HepG2 (cell line): ENCODE results near the gene RAB40C. TPM values are rescaled to one million over a fixed set of nuclear protein-coding genes. Genes with fewer than 3 reads are reported as not detected.

Source experiments
- FIP1L1 ChIP-seq: fragments of 200-400 bp; formaldehyde crosslinking; IDR thresholded peaks from 2 replicates; pipeline ENCODE4 v1.6.1; 2018; ENCODE audit warnings: low read depth, mild to moderate bottlenecking, low read length, moderate library complexity, borderline replicate concordance; ENCODE audit not compliant: insufficient read depth
- GLMP ChIP-seq: sonication (generic); formaldehyde crosslinking; IDR thresholded peaks from 2 replicates; pipeline ENCODE4 v1.9.0; 2021; ENCODE audit warnings: missing genetic modification reagents, mild to moderate bottlenecking, borderline replicate concordance
- KIAA2018 ChIP-seq: sonication (generic); formaldehyde crosslinking; IDR thresholded peaks from 2 replicates; pipeline ENCODE4 v1.5.0; 2020; ENCODE audit warnings: mild to moderate bottlenecking, missing genetic modification reagents, borderline replicate concordance
- MLXIP ChIP-seq: sonication (generic); formaldehyde crosslinking; IDR thresholded peaks from 2 replicates; pipeline ENCODE4 v1.9.0; 2021; ENCODE audit warnings: missing genetic modification reagents, borderline replicate concordance
- PAF1 ChIP-seq: IDR thresholded peaks from 2 replicates; pipeline ENCODE4 v1.6.1; 2016; ENCODE audit warnings: missing genetic modification reagents, missing compliant biosample characterization
- SKI ChIP-seq: fragments of 450-650 bp; IDR thresholded peaks from one replicate; pipeline ENCODE4 v1.6.1; 2018; ENCODE audit warnings: mild to moderate bottlenecking; ENCODE audit not compliant: partially characterized antibody
- SMAD1 ChIP-seq: sonication (generic); formaldehyde crosslinking; IDR thresholded peaks from 2 replicates; pipeline ENCODE4 v1.4.0; 2020; ENCODE audit warnings: missing genetic modification reagents, low read depth, mild to moderate bottlenecking, borderline replicate concordance
- ZFP41 ChIP-seq: sonication (generic); formaldehyde crosslinking; IDR thresholded peaks from 2 replicates; pipeline ENCODE4 v1.4.0; 2020; ENCODE audit warnings: mild to moderate bottlenecking, missing genetic modification reagents, borderline replicate concordance
- ZGPAT ChIP-seq: IDR thresholded peaks from 2 replicates; pipeline ENCODE4 v1.6.1; 2016; ENCODE audit warnings: mild to moderate bottlenecking
- ZNF232 ChIP-seq: sonication (generic); formaldehyde crosslinking; IDR thresholded peaks from 2 replicates; pipeline ENCODE4 v1.4.0; 2020; ENCODE audit warnings: missing genetic modification reagents, borderline replicate concordance
- ZNF260 ChIP-seq: sonication (generic); formaldehyde crosslinking; IDR thresholded peaks from 2 replicates; pipeline ENCODE4 v1.4.0; 2020; ENCODE audit warnings: missing genetic modification reagents, low read depth, mild to moderate bottlenecking, borderline replicate concordance
- ZNF383 ChIP-seq: sonication (generic); formaldehyde crosslinking; IDR thresholded peaks from 2 replicates; pipeline ENCODE4 v1.4.0; 2020; ENCODE audit warnings: missing genetic modification reagents, mild to moderate bottlenecking, borderline replicate concordance
- ZNF703 ChIP-seq: sonication (generic); formaldehyde crosslinking; IDR thresholded peaks from 2 replicates; pipeline ENCODE4 v1.5.1; 2020; ENCODE audit warnings: missing genetic modification reagents, mild to moderate bottlenecking, moderate library complexity, borderline replicate concordance
- polyA plus RNA-seq, 8 experiments: library from polyadenylated mRNA; depleted of rRNA in 3 of 8; stranded (reverse) in 7 of 8; unstranded in 1 of 8; fragments of >200 nt; fragmentation: Illumina TruSeq in 4 of 8; extraction: Trizol in 4 of 8; gene quantifications; 2 replicates each; pipeline versions ENCODE4 v1.2.1 to v1.2.3, GENCODE V29; 2011 to 2016; ENCODE audit warnings: low read depth in 4 of 8, missing spikeins in 1 of 8, mixed read lengths in 1 of 8; ENCODE audit not compliant: insufficient read depth in 1 of 8
- total RNA-seq, 5 experiments: library from RNA; depleted of rRNA; stranded (reverse); fragments of >200 nt; fragmentation: Illumina TruSeq; extraction: Trizol; gene quantifications; 2 replicates each; pipeline ENCODE4 v1.2.3, GENCODE V29; 2016; ENCODE audit warnings: low read depth in 1 of 5

Gene RAB40C
- total and polyA plus RNA-seq, 2 of the 13 experiments (the other 11 are each of a cell fraction or from before 2014, with no cell fraction given), result 7.7 to 11.5 TPM

- TF ChIP-seq ZFP41 (CRISPR knock-in tag), result 0 out of 2 replicates have a peak, but pooled peaks have one; percentile 32
- no peak for TF ChIP-seq MLXIP (CRISPR knock-in tag)
- TF ChIP-seq SMAD1, result peak; percentile 55; the same call in 1 of the 2 replicates
- no peak for TF ChIP-seq KIAA2018 (CRISPR knock-in tag)
- peak; percentile 84; the same call in 1 of the 2 replicates for TF ChIP-seq FIP1L1
- TF ChIP-seq ZNF232 (CRISPR knock-in tag), result no peak
- no peak for TF ChIP-seq GLMP (CRISPR knock-in tag)
- peak; percentile 93; the same call in 1 of the 2 replicates for TF ChIP-seq ZNF703 (CRISPR knock-in tag)
- TF ChIP-seq SKI, result peak; percentile 54
- no peak for TF ChIP-seq ZNF260 (CRISPR knock-in tag)
- TF ChIP-seq ZGPAT, result peak; percentile 92
- no peak for TF ChIP-seq PAF1
- TF ChIP-seq ZNF383 (CRISPR knock-in tag), result no peak
Measured at GRCh38 chr16:648781-649589, 59.1 kb downstream of the RAB40C start, which contains the start of gene WDR90 (continued).
